ENCODE results near the gene ASCC3.
A peak's percentile ranks its signal among the peaks of the same experiment; 100 is the strongest.

Gene ASCC3

DNA sequence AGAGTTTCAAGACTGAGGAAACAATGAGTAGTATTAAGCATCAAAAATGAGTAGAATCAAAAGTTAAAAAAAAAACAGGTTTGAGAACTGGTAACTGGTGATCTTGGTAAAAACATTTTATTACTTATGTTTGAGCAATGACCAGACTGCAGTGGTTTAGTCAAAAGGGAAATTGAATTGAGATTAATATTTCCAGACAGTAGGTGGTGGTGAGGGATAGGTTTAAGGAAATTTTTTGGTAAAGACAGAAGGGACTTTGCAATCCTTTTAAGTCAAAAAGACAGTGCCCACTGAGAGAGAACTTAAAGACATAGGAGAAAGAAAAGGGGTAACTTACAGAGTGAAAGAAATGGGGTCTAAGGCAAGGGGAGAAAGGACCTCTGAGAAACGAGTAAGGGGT is 156.9 kb downstream of the ASCC3 start:
- Histone ChIP-seq H3K4me1 (ENCODE audit: insufficient read depth, low read length, severe bottlenecking) (peaks cover 7% of the 10 kb centered on the region), H4K20me1 (ENCODE audit: insufficient read depth, low read length) (no peaks in the 10 kb centered on the region), H3K4me3 (ENCODE audit: low read depth, low read length, poor library complexity, severe bottlenecking) (no peak overlapping the region), H3K4me2 (ENCODE audit: low read length) (no peak overlapping the region), H3F3A (ENCODE audit: insufficient read depth, low read length) (no peaks in the 10 kb centered on the region), H3K9me3 (ENCODE audit: low read length) (no peaks in the 10 kb centered on the region), H2AFZ (ENCODE audit: low read length) (no peak overlapping the region), H3K9me2 (ENCODE audit: low read depth, low read length) (no peaks in the 10 kb centered on the region), H3K27ac (ENCODE audit: low read depth, low read length, poor library complexity, severe bottlenecking) (no peak overlapping the region), H3K79me2 (ENCODE audit: insufficient read depth, low read length) (no peaks in the 10 kb centered on the region), H3K9ac (ENCODE audit: low read length) (no peak overlapping the region), H3K27me3 (ENCODE audit: insufficient read depth, low read length) (no peaks in the 10 kb centered on the region), H3K36me3 (ENCODE audit: insufficient read depth, low read length) (peaks cover 17% of the 10 kb centered on the region)
- no peak for TF ChIP-seq EZH2 (IDR thresholded peaks at IDR 0.05; ENCODE audit: borderline replicate concordance, low read length)
- TF ChIP-seq, protein P1, sequence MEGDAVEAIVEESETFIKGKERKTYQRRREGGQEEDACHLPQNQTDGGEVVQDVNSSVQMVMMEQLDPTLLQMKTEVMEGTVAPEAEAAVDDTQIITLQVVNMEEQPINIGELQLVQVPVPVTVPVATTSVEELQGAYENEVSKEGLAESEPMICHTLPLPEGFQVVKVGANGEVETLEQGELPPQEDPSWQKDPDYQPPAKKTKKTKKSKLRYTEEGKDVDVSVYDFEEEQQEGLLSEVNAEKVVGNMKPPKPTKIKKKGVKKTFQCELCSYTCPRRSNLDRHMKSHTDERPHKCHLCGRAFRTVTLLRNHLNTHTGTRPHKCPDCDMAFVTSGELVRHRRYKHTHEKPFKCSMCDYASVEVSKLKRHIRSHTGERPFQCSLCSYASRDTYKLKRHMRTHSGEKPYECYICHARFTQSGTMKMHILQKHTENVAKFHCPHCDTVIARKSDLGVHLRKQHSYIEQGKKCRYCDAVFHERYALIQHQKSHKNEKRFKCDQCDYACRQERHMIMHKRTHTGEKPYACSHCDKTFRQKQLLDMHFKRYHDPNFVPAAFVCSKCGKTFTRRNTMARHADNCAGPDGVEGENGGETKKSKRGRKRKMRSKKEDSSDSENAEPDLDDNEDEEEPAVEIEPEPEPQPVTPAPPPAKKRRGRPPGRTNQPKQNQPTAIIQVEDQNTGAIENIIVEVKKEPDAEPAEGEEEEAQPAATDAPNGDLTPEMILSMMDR (IDR thresholded peaks at IDR 0.05; ENCODE audit: low read length) = no peak

DNA sequence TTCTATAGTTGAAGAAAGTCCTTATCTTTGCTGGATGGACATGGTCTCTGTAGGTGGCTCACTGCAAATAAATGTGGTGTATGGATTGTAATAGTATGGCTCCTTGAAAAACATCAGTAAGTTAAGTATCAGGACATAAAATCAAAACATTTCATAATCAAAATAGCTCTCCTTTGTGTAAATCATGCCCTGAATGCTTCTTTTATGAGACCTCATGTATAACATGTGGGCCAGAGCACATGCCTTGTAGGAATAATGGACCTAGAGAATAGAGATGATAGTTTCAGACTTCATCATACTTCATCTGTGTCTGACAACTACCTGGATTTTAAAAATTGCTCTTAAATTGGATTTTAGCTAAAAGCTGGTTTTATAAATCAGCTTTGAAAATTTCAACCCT is 159.9 kb downstream of the ASCC3 start:
- H3K9me3 ChIP-seq (ENCODE audit: low read length) = no peaks in the 10 kb centered on the region
- peaks cover 17% of the 10 kb centered on the region for H3K36me3 ChIP-seq (ENCODE audit: insufficient read depth, low read length)
- peaks cover 7% of the 10 kb centered on the region for H3K4me1 ChIP-seq (ENCODE audit: insufficient read depth, low read length, severe bottlenecking)
- no peaks in the 10 kb centered on the region for H3K27me3 ChIP-seq (ENCODE audit: insufficient read depth, low read length)
- no peaks in the 10 kb centered on the region for H3K79me2 ChIP-seq (ENCODE audit: insufficient read depth, low read length)
- H4K20me1 ChIP-seq (ENCODE audit: insufficient read depth, low read length) = no peaks in the 10 kb centered on the region
- no peaks in the 10 kb centered on the region for H3F3A ChIP-seq (ENCODE audit: insufficient read depth, low read length)
- no peak overlapping the region for H2AFZ ChIP-seq (ENCODE audit: low read length)
- H3K9ac ChIP-seq (ENCODE audit: low read length) = no peak overlapping the region
- TF ChIP-seq EZH2 (IDR thresholded peaks at IDR 0.05; ENCODE audit: borderline replicate concordance, low read length) = no peak
- TF ChIP-seq, protein P1 (IDR thresholded peaks at IDR 0.05; ENCODE audit: low read length) = no peak
- no peak overlapping the region for H3K27ac ChIP-seq (ENCODE audit: low read depth, low read length, poor library complexity, severe bottlenecking)
- H3K4me3 ChIP-seq (ENCODE audit: low read depth, low read length, poor library complexity, severe bottlenecking) = no peak overlapping the region
- no peak overlapping the region for H3K4me2 ChIP-seq (ENCODE audit: low read length)
- no peaks in the 10 kb centered on the region for H3K9me2 ChIP-seq (ENCODE audit: low read depth, low read length)

DNA sequence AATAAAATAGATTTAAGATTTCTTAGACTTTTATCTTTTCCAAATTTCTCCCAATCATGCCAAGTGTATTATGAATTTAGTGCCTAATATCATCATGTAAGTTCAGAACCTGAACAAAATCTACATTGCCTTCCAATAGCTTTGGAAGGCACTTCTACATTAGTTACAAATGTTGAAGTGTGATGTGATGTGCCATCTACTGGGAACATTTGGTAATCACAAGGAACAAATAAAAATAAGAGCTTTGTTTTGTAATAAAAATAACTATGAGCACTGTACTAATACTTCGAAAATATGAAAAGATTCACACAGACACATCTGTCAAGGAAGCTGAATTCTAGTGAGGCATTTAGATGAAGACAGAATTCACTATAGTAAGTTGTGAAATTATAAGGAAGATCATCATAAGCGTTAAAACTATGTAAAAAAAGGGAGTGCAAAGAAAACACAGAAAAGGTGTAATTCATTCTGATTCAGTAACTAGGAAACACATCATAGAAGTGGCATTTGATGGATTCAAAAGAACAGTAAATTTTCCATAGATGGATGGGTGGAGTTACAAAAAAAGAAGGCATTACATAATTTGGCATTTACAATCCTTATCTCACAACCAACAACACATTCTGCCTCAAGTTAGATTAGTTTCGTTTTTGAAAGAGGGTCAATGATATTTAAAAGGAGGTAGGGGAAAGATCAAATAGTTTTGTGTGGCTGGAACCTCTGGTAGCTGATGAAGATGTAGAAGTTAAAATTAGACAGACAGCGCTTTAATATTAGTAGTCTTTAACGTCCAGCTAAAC is 161.0 kb downstream of the ASCC3 start:
- H3K27me3 ChIP-seq (ENCODE audit: insufficient read depth, low read length) = no peaks in the 10 kb centered on the region
- no peaks in the 10 kb centered on the region for H3K79me2 ChIP-seq (ENCODE audit: insufficient read depth, low read length)
- TF ChIP-seq, protein P1 (IDR thresholded peaks at IDR 0.05; ENCODE audit: low read length) = peak; percentile 64
- no peak for TF ChIP-seq EZH2 (IDR thresholded peaks at IDR 0.05; ENCODE audit: borderline replicate concordance, low read length)
- no peak overlapping the region for H3K9ac ChIP-seq (ENCODE audit: low read length)
- H2AFZ ChIP-seq (ENCODE audit: low read length) = no peak overlapping the region
- no peaks in the 10 kb centered on the region for H3K9me2 ChIP-seq (ENCODE audit: low read depth, low read length)
- peaks cover 12% of the 10 kb centered on the region for H3K36me3 ChIP-seq (ENCODE audit: insufficient read depth, low read length)
- no peaks in the 10 kb centered on the region for H3K9me3 ChIP-seq (ENCODE audit: low read length)
- peaks cover 7% of the 10 kb centered on the region for H3K4me1 ChIP-seq (ENCODE audit: insufficient read depth, low read length, severe bottlenecking)
- no peaks in the 10 kb centered on the region for H3F3A ChIP-seq (ENCODE audit: insufficient read depth, low read length)
- no peak overlapping the region for H3K4me3 ChIP-seq (ENCODE audit: low read depth, low read length, poor library complexity, severe bottlenecking)
- no peaks in the 10 kb centered on the region for H4K20me1 ChIP-seq (ENCODE audit: insufficient read depth, low read length)
- no peak overlapping the region; the same call in 1 of the 2 replicates for H3K4me2 ChIP-seq (ENCODE audit: low read length)
- H3K27ac ChIP-seq (ENCODE audit: low read depth, low read length, poor library complexity, severe bottlenecking) = no peak overlapping the region

All from OCI-LY1 (cell line).